Suprapubic skin (tissue), 4 donors: ENCODE results near the gene MROH2A.

Experiments
- POLR2A ChIP-seq, 2 donors: fragments of 450-650 bp; IDR thresholded peaks; one replicate each; pipeline ENCODE4 v1.6.1; 2017; ENCODE audit warnings: antibody characterized with exemption in 2 of 2, mild to moderate bottlenecking in 2 of 2, moderate library complexity in 2 of 2
- POLR2AphosphoS5 ChIP-seq, 3 donors: sonication (generic); formaldehyde crosslinking; IDR thresholded peaks; one replicate each; pipeline ENCODE4 v1.6.1; 2017; ENCODE audit warnings: antibody characterized with exemption in 3 of 3
- TF ChIP-seq, protein P1 (sequence below), 2 donors: fragments of 200-600 bp in 1 of 2; fragments of 450-650 bp in 1 of 2; sonication (generic) in 1 of 2; IDR thresholded peaks; one replicate each; pipeline ENCODE4 v1.5.1; 2016 to 2019; ENCODE audit warnings: antibody characterized with exemption in 2 of 2, mild to moderate bottlenecking in 1 of 2, moderate library complexity in 1 of 2

DNA sequence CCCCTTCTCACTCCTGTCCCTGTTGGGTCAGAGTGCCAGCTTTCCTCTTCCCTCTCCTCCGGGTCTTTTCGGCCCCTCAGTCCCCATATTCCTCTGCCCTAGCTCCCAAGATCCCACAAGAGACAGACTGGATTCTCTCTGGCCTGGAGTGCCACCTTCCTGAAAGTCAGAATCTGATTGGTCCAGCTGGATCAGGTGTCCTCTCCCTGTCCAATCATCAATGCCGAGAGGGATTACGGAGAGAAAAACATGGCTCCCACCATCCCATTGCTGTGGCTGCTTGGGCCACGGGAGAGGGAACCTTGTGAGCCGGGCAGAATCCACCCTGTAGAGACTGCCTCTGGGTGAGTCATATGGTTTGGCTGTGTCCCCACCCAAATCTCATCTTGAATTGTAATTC, 2.7 kb upstream of the MROH2A start:
- TF ChIP-seq, protein P1, sequence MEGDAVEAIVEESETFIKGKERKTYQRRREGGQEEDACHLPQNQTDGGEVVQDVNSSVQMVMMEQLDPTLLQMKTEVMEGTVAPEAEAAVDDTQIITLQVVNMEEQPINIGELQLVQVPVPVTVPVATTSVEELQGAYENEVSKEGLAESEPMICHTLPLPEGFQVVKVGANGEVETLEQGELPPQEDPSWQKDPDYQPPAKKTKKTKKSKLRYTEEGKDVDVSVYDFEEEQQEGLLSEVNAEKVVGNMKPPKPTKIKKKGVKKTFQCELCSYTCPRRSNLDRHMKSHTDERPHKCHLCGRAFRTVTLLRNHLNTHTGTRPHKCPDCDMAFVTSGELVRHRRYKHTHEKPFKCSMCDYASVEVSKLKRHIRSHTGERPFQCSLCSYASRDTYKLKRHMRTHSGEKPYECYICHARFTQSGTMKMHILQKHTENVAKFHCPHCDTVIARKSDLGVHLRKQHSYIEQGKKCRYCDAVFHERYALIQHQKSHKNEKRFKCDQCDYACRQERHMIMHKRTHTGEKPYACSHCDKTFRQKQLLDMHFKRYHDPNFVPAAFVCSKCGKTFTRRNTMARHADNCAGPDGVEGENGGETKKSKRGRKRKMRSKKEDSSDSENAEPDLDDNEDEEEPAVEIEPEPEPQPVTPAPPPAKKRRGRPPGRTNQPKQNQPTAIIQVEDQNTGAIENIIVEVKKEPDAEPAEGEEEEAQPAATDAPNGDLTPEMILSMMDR (IDR thresholded peaks at IDR 0.05): no peak
- TF ChIP-seq POLR2A (IDR thresholded peaks at IDR 0.05) (no peak), POLR2AphosphoS5 (IDR thresholded peaks at IDR 0.05) (no peak)
